ENCODE measurements around the gene C1orf53. TPM values are rescaled to one million over a fixed set of nuclear protein-coding genes. Genes with fewer than 3 reads are reported as not detected.

The C1orf53 gene
- total and polyA plus RNA-seq, 2 of the 13 experiments (the other 11 are each of a cell fraction or from before 2014, with no cell fraction given): 5.8 to 10.1 TPM

DNA sequence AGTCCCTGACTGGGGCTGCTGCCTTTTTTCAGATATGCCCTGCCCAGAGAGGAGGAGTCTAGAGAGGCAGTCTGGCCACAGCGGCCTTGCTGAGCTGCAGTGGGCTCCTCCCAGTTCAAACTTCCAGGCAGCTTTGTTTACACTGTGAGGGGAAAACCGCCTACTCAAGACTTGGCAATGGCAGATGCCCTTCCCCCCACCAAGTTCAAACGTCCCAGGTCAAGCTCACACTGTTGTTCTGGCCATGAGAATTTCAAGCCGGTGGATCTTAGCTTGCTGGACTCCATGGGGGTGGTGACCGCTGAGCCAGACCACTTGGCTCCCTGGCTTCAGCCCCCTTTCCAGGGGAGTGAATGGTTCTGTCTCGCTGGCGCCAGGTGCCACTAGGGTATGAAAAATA lies 18.3 kb upstream of the C1orf53 start (continued):
- TF ChIP-seq ZBTB1 (CRISPR knock-in tag; IDR thresholded peaks at IDR 0.05; ENCODE audit: borderline replicate concordance): no peak
- TF ChIP-seq ZNF264 (CRISPR knock-in tag; IDR thresholded peaks at IDR 0.05): no peak
- TF ChIP-seq ZNF441 (CRISPR knock-in tag; IDR thresholded peaks at IDR 0.05; ENCODE audit: borderline replicate concordance): no peak
- TF ChIP-seq CHD2 (IDR thresholded peaks at IDR 0.05; ENCODE audit: low read depth, low read length): no peak
- no peak for TF ChIP-seq KLF15 (CRISPR knock-in tag; IDR thresholded peaks at IDR 0.05; ENCODE audit: borderline replicate concordance)
- TF ChIP-seq, protein P1, sequence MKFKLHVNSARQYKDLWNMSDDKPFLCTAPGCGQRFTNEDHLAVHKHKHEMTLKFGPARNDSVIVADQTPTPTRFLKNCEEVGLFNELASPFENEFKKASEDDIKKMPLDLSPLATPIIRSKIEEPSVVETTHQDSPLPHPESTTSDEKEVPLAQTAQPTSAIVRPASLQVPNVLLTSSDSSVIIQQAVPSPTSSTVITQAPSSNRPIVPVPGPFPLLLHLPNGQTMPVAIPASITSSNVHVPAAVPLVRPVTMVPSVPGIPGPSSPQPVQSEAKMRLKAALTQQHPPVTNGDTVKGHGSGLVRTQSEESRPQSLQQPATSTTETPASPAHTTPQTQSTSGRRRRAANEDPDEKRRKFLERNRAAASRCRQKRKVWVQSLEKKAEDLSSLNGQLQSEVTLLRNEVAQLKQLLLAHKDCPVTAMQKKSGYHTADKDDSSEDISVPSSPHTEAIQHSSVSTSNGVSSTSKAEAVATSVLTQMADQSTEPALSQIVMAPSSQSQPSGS (CRISPR knock-in tag; IDR thresholded peaks at IDR 0.05): peak; percentile 62; the same call in 1 of the 2 replicates
- no peak for TF ChIP-seq ZNF12 (CRISPR knock-in tag; IDR thresholded peaks at IDR 0.05)
- TF ChIP-seq, protein P2, sequence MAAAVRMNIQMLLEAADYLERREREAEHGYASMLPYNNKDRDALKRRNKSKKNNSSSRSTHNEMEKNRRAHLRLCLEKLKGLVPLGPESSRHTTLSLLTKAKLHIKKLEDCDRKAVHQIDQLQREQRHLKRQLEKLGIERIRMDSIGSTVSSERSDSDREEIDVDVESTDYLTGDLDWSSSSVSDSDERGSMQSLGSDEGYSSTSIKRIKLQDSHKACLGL (CRISPR knock-in tag; IDR thresholded peaks at IDR 0.05): no peak
- no peak for TF ChIP-seq HNRNPLL (IDR thresholded peaks at IDR 0.05; ENCODE audit: low read depth, low read length, poor library complexity, severe bottlenecking)
- TF ChIP-seq, protein P3, sequence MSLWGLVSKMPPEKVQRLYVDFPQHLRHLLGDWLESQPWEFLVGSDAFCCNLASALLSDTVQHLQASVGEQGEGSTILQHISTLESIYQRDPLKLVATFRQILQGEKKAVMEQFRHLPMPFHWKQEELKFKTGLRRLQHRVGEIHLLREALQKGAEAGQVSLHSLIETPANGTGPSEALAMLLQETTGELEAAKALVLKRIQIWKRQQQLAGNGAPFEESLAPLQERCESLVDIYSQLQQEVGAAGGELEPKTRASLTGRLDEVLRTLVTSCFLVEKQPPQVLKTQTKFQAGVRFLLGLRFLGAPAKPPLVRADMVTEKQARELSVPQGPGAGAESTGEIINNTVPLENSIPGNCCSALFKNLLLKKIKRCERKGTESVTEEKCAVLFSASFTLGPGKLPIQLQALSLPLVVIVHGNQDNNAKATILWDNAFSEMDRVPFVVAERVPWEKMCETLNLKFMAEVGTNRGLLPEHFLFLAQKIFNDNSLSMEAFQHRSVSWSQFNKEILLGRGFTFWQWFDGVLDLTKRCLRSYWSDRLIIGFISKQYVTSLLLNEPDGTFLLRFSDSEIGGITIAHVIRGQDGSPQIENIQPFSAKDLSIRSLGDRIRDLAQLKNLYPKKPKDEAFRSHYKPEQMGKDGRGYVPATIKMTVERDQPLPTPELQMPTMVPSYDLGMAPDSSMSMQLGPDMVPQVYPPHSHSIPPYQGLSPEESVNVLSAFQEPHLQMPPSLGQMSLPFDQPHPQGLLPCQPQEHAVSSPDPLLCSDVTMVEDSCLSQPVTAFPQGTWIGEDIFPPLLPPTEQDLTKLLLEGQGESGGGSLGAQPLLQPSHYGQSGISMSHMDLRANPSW (CRISPR knock-in tag; IDR thresholded peaks at IDR 0.05; ENCODE audit: borderline replicate concordance): peak; percentile 51; the same call in 1 of the 2 replicates
- TF ChIP-seq, protein P4, sequence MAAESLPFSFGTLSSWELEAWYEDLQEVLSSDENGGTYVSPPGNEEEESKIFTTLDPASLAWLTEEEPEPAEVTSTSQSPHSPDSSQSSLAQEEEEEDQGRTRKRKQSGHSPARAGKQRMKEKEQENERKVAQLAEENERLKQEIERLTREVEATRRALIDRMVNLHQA (CRISPR knock-in tag; IDR thresholded peaks at IDR 0.05): no peak
- 0 out of 2 replicates have a peak, but pooled peaks have one; percentile 55 for TF ChIP-seq ZFP90 (CRISPR knock-in tag; IDR thresholded peaks at IDR 0.05; ENCODE audit: borderline replicate concordance)
- TF ChIP-seq, protein P5, sequence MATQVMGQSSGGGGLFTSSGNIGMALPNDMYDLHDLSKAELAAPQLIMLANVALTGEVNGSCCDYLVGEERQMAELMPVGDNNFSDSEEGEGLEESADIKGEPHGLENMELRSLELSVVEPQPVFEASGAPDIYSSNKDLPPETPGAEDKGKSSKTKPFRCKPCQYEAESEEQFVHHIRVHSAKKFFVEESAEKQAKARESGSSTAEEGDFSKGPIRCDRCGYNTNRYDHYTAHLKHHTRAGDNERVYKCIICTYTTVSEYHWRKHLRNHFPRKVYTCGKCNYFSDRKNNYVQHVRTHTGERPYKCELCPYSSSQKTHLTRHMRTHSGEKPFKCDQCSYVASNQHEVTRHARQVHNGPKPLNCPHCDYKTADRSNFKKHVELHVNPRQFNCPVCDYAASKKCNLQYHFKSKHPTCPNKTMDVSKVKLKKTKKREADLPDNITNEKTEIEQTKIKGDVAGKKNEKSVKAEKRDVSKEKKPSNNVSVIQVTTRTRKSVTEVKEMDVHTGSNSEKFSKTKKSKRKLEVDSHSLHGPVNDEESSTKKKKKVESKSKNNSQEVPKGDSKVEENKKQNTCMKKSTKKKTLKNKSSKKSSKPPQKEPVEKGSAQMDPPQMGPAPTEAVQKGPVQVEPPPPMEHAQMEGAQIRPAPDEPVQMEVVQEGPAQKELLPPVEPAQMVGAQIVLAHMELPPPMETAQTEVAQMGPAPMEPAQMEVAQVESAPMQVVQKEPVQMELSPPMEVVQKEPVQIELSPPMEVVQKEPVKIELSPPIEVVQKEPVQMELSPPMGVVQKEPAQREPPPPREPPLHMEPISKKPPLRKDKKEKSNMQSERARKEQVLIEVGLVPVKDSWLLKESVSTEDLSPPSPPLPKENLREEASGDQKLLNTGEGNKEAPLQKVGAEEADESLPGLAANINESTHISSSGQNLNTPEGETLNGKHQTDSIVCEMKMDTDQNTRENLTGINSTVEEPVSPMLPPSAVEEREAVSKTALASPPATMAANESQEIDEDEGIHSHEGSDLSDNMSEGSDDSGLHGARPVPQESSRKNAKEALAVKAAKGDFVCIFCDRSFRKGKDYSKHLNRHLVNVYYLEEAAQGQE (IDR thresholded peaks at IDR 0.05; ENCODE audit: borderline replicate concordance in 1 of 2, low read depth in 1 of 2, low read length in 2 of 2): 0 out of 4 replicates have a peak, but pooled peaks of 1 of the 2 experiments have one; percentile 34
- no peak for TF ChIP-seq ZNF720 (CRISPR knock-in tag; IDR thresholded peaks at IDR 0.05)
- no peak for TF ChIP-seq MAFG (CRISPR knock-in tag; IDR thresholded peaks at IDR 0.05)
- TF ChIP-seq HOXA3 (CRISPR knock-in tag; IDR thresholded peaks at IDR 0.05): peak; percentile 66
- no peak for TF ChIP-seq ZSCAN29 (CRISPR knock-in tag; conservative IDR thresholded peaks at IDR 0.05)
- TF ChIP-seq PAF1 (CRISPR knock-in tag; IDR thresholded peaks at IDR 0.05): no peak
- no peak for TF ChIP-seq NFE2 (CRISPR knock-in tag; IDR thresholded peaks at IDR 0.05)
- TF ChIP-seq ZNF556 (CRISPR knock-in tag; IDR thresholded peaks at IDR 0.05; ENCODE audit: borderline replicate concordance): peak; percentile 75; the same call in 1 of the 2 replicates
- TF ChIP-seq ZNF383 (CRISPR knock-in tag; IDR thresholded peaks at IDR 0.05; ENCODE audit: borderline replicate concordance): no peak

Data from HepG2 (cell line).